Measurements from ENCODE around the gene OR1A2. TPM values are rescaled to one million over a fixed set of nuclear protein-coding genes. Genes with fewer than 3 reads are reported as not detected.
"Not testable (repeated sequence)": the region's sequence is repeated elsewhere in the genome, so short reads cannot be mapped to it uniquely, and the experiment has no call there.

The OR1A2 gene
- not detected for polyA plus RNA-seq (2013, experiment 1 of 4)
- polyA plus RNA-seq (2013, experiment 2 of 4) = not detected
- polyA plus RNA-seq (2013, experiment 3 of 4) = not detected
- not detected for polyA plus RNA-seq (2013, experiment 4 of 4)

GRCh38 chr17:3197219-3197618 lies at the start of gene OR1A2:
OR1A2 (plus strand) TSS chr17:3197519; CDS start chr17:3197519, 0 bp downstream.
- no peaks in the 10 kb centered on the region for H3K4me1 ChIP-seq (ENCODE audit: control insufficient read depth, insufficient read depth, low read length)
- H3K27ac ChIP-seq (ENCODE audit: insufficient read depth, low read depth, low read length, poor library complexity, severe bottlenecking) = no peak within 1 kb of the TSS
- H3K4me3 ChIP-seq (ENCODE audit: insufficient read depth, low read depth, low read length) = no peak within 1 kb of the TSS
- 77 to 79% methylated on average over 4 of the region's 4 CpGs for WGBS, 2 experiments
- no peaks in the 10 kb centered on the region for H3K27me3 ChIP-seq (ENCODE audit: control insufficient read depth, insufficient read depth, low read length, poor library complexity, severe bottlenecking)
- H3K9me3 ChIP-seq (ENCODE audit: control insufficient read depth, low read length) = no peaks in the 10 kb centered on the region
- no peaks in the 10 kb centered on the region for H3K36me3 ChIP-seq (ENCODE audit: control insufficient read depth, insufficient read depth, low read length)

- no peak overlapping the region for H3K27ac ChIP-seq (ENCODE audit: insufficient read depth, low read depth, low read length, poor library complexity, severe bottlenecking)
- no peak overlapping the region for H3K4me3 ChIP-seq (ENCODE audit: insufficient read depth, low read depth, low read length)
- no peaks in the 10 kb centered on the region for H3K36me3 ChIP-seq (ENCODE audit: control insufficient read depth, insufficient read depth, low read length)
- H3K9me3 ChIP-seq (ENCODE audit: control insufficient read depth, low read length) = no peaks in the 10 kb centered on the region
- WGBS, 2 experiments = 100% methylated on average over 1 of the region's 1 CpG; no CpG with 5 or more reads in 1 of the 2 experiments
- no peaks in the 10 kb centered on the region for H3K4me1 ChIP-seq (ENCODE audit: control insufficient read depth, insufficient read depth, low read length)
- H3K27me3 ChIP-seq (ENCODE audit: control insufficient read depth, insufficient read depth, low read length, poor library complexity, severe bottlenecking) = no peaks in the 10 kb centered on the region
Measured at GRCh38 chr17:3157218-3157617, 40.1 kb upstream of the OR1A2 start.

GRCh38 chr17:3167574-3167973 lies 29.7 kb upstream of the OR1A2 start:
- WGBS, 2 experiments = 81 to 86% methylated on average over 5 of the region's 5 CpGs

GRCh38 chr17:3189961-3190360 lies 7.4 kb upstream of the OR1A2 start:
- no peaks in the 10 kb centered on the region for H3K36me3 ChIP-seq (ENCODE audit: control insufficient read depth, insufficient read depth, low read length)
- H3K4me3 ChIP-seq (ENCODE audit: insufficient read depth, low read depth, low read length) = no peak overlapping the region
- no peak overlapping the region for H3K27ac ChIP-seq (ENCODE audit: insufficient read depth, low read depth, low read length, poor library complexity, severe bottlenecking)
- no peaks in the 10 kb centered on the region for H3K4me1 ChIP-seq (ENCODE audit: control insufficient read depth, insufficient read depth, low read length)
- no peaks in the 10 kb centered on the region for H3K27me3 ChIP-seq (ENCODE audit: control insufficient read depth, insufficient read depth, low read length, poor library complexity, severe bottlenecking)
- 48 to 60% methylated on average over 4 of the region's 4 CpGs for WGBS, 2 experiments
- H3K9me3 ChIP-seq (ENCODE audit: control insufficient read depth, low read length) = peaks cover 2% of the 10 kb centered on the region

More at GRCh38 chr17:3167574-3167973, 29.7 kb upstream of the OR1A2 start:
- no peaks in the 10 kb centered on the region for H3K36me3 ChIP-seq (ENCODE audit: control insufficient read depth, insufficient read depth, low read length)
- no peaks in the 10 kb centered on the region for H3K27me3 ChIP-seq (ENCODE audit: control insufficient read depth, insufficient read depth, low read length, poor library complexity, severe bottlenecking)
- H3K9me3 ChIP-seq (ENCODE audit: control insufficient read depth, low read length) = peaks cover 2% of the 10 kb centered on the region
- H3K27ac ChIP-seq (ENCODE audit: insufficient read depth, low read depth, low read length, poor library complexity, severe bottlenecking) = no peak overlapping the region
- no peaks in the 10 kb centered on the region for H3K4me1 ChIP-seq (ENCODE audit: control insufficient read depth, insufficient read depth, low read length)
- no peak overlapping the region for H3K4me3 ChIP-seq (ENCODE audit: insufficient read depth, low read depth, low read length)

GRCh38 chr17:3207367-3207766 lies 10.0 kb downstream of the OR1A2 start, which contains the start of gene OR1A1:
OR1A1 (plus strand) TSS chr17:3207667; CDS start chr17:3215621, 7,954 bp downstream.
- peaks cover 5% of the 10 kb centered on the region for H3K9me3 ChIP-seq (ENCODE audit: control insufficient read depth, low read length)
- 83 to 85% methylated on average over 7 of the region's 7 CpGs for WGBS, 2 experiments
- no peaks in the 10 kb centered on the region for H3K27me3 ChIP-seq (ENCODE audit: control insufficient read depth, insufficient read depth, low read length, poor library complexity, severe bottlenecking)
- no peak within 1 kb of the TSS for H3K4me3 ChIP-seq (ENCODE audit: insufficient read depth, low read depth, low read length)
- H3K27ac ChIP-seq (ENCODE audit: insufficient read depth, low read depth, low read length, poor library complexity, severe bottlenecking) = no peak within 1 kb of the TSS
- no peaks in the 10 kb centered on the region for H3K36me3 ChIP-seq (ENCODE audit: control insufficient read depth, insufficient read depth, low read length)
- H3K4me1 ChIP-seq (ENCODE audit: control insufficient read depth, insufficient read depth, low read length) = no peaks in the 10 kb centered on the region

GRCh38 chr17:3208484-3208883 lies 11.2 kb downstream of the OR1A2 start:
- no peak overlapping the region for H3K4me3 ChIP-seq (ENCODE audit: insufficient read depth, low read depth, low read length)
- H3K27ac ChIP-seq (ENCODE audit: insufficient read depth, low read depth, low read length, poor library complexity, severe bottlenecking) = no peak overlapping the region
- 75 to 79% methylated on average over 6 of the region's 6 CpGs for WGBS, 2 experiments
- no peaks in the 10 kb centered on the region for H3K4me1 ChIP-seq (ENCODE audit: control insufficient read depth, insufficient read depth, low read length)
- peaks cover 5% of the 10 kb centered on the region for H3K9me3 ChIP-seq (ENCODE audit: control insufficient read depth, low read length)
- no peaks in the 10 kb centered on the region for H3K36me3 ChIP-seq (ENCODE audit: control insufficient read depth, insufficient read depth, low read length)
- H3K27me3 ChIP-seq (ENCODE audit: control insufficient read depth, insufficient read depth, low read length, poor library complexity, severe bottlenecking) = no peaks in the 10 kb centered on the region

- H3K4me3 ChIP-seq (ENCODE audit: insufficient read depth, low read depth, low read length) = no peak overlapping the region
- H3K4me1 ChIP-seq (ENCODE audit: control insufficient read depth, insufficient read depth, low read length) = no peaks in the 10 kb centered on the region
- no peaks in the 10 kb centered on the region for H3K9me3 ChIP-seq (ENCODE audit: control insufficient read depth, low read length)
- H3K27me3 ChIP-seq (ENCODE audit: control insufficient read depth, insufficient read depth, low read length, poor library complexity, severe bottlenecking) = no peaks in the 10 kb centered on the region
- no peak overlapping the region for H3K27ac ChIP-seq (ENCODE audit: insufficient read depth, low read depth, low read length, poor library complexity, severe bottlenecking)
- no peaks in the 10 kb centered on the region for H3K36me3 ChIP-seq (ENCODE audit: control insufficient read depth, insufficient read depth, low read length)
- WGBS, 2 experiments = 75 to 81% methylated on average over 3 of the region's 3 CpGs
Measured at GRCh38 chr17:3213001-3213400, 15.7 kb downstream of the OR1A2 start.

GRCh38 chr17:3213587-3213986 lies 16.3 kb downstream of the OR1A2 start:
- Histone ChIP-seq H3K4me3 (ENCODE audit: insufficient read depth, low read depth, low read length) (no peak overlapping the region), H3K36me3 (ENCODE audit: control insufficient read depth, insufficient read depth, low read length) (no peaks in the 10 kb centered on the region), H3K4me1 (ENCODE audit: control insufficient read depth, insufficient read depth, low read length) (no peaks in the 10 kb centered on the region), H3K9me3 (ENCODE audit: control insufficient read depth, low read length) (no peaks in the 10 kb centered on the region), H3K27ac (ENCODE audit: insufficient read depth, low read depth, low read length, poor library complexity, severe bottlenecking) (no peak overlapping the region), H3K27me3 (ENCODE audit: control insufficient read depth, insufficient read depth, low read length, poor library complexity, severe bottlenecking) (no peaks in the 10 kb centered on the region)
- 63 to 66% methylated on average over 6 of the region's 6 CpGs for WGBS, 2 experiments

- H3K9me3 ChIP-seq (ENCODE audit: control insufficient read depth, low read length); H3K4me1 ChIP-seq (ENCODE audit: control insufficient read depth, insufficient read depth, low read length); H3K36me3 ChIP-seq (ENCODE audit: control insufficient read depth, insufficient read depth, low read length); H3K4me3 ChIP-seq (ENCODE audit: insufficient read depth, low read depth, low read length); H3K27ac ChIP-seq (ENCODE audit: insufficient read depth, low read depth, low read length, poor library complexity, severe bottlenecking); H3K27me3 ChIP-seq (ENCODE audit: control insufficient read depth, insufficient read depth, low read length, poor library complexity, severe bottlenecking): not testable (repeated sequence)
- 53 to 60% methylated on average over 3 of the region's 3 CpGs for WGBS, 2 experiments
Measured at GRCh38 chr17:3219978-3220377, 22.7 kb downstream of the OR1A2 start.

- Histone ChIP-seq H3K27ac (ENCODE audit: insufficient read depth, low read depth, low read length, poor library complexity, severe bottlenecking) (no peak overlapping the region), H3K4me3 (ENCODE audit: insufficient read depth, low read depth, low read length) (no peak overlapping the region), H3K27me3 (ENCODE audit: control insufficient read depth, insufficient read depth, low read length, poor library complexity, severe bottlenecking) (no peaks in the 10 kb centered on the region), H3K9me3 (ENCODE audit: control insufficient read depth, low read length) (no peaks in the 10 kb centered on the region), H3K36me3 (ENCODE audit: control insufficient read depth, insufficient read depth, low read length) (no peaks in the 10 kb centered on the region), H3K4me1 (ENCODE audit: control insufficient read depth, insufficient read depth, low read length) (no peaks in the 10 kb centered on the region)
- whole genome bisulfite sequencing, 2 experiments = 80 to 89% methylated on average over 1 of the region's 2 CpGs
Measured at GRCh38 chr17:3221850-3222249, 24.5 kb downstream of the OR1A2 start.

GRCh38 chr17:3222505-3222904 lies 25.2 kb downstream of the OR1A2 start:
- 61 to 67% methylated on average over 2 of the region's 2 CpGs for WGBS, 2 experiments
- no peaks in the 10 kb centered on the region for H3K27me3 ChIP-seq (ENCODE audit: control insufficient read depth, insufficient read depth, low read length, poor library complexity, severe bottlenecking)
- H3K9me3 ChIP-seq (ENCODE audit: control insufficient read depth, low read length) = no peaks in the 10 kb centered on the region
- no peak overlapping the region for H3K4me3 ChIP-seq (ENCODE audit: insufficient read depth, low read depth, low read length)
- H3K36me3 ChIP-seq (ENCODE audit: control insufficient read depth, insufficient read depth, low read length) = no peaks in the 10 kb centered on the region
- H3K27ac ChIP-seq (ENCODE audit: insufficient read depth, low read depth, low read length, poor library complexity, severe bottlenecking) = no peak overlapping the region
- H3K4me1 ChIP-seq (ENCODE audit: control insufficient read depth, insufficient read depth, low read length) = no peaks in the 10 kb centered on the region

Measured in ectodermal cell (in vitro differentiated cells).